H1 (cell line): Measurements from ENCODE around the gene PGLYRP2. TPM values are rescaled to one million over a fixed set of nuclear protein-coding genes. Genes with fewer than 3 reads are reported as not detected.

Source experiments
- CTCF ChIA-PET: fragments of 300-600 bp; sonication (Branson Sonifier 250); formaldehyde crosslinking; loops from one replicate; lab custom pipeline; 2021; ENCODE audit not compliant: partially characterized antibody; lab: Charles Lee
- POLR2A ChIA-PET: fragments of 300-600 bp; sonication (Branson Sonifier 250); formaldehyde crosslinking; loops from one replicate; lab custom pipeline; 2021; ENCODE audit warnings: inconsistent platforms; ENCODE audit not compliant: partially characterized antibody; lab: Charles Lee
- DNase-seq, 2 experiments: peaks; one replicate each; pipeline versions ENCODE4 v3.0.0 to v3.0.0-alpha.2; 2010 to 2022; ENCODE audit warnings: low spot score in 2 of 2, low read depth in 1 of 2, mixed read lengths in 1 of 2
- FAIRE-seq: peaks from 2 replicates; lab custom pipeline; 2011; peaks lifted over from hg19 to GRCh38; lab: Jason Lieb, UNC
- H2AFZ ChIP-seq: 2 replicates; pipeline ENCODE4 v1.8.1; 2012; ENCODE audit warnings: low read length, inconsistent platforms
- H2AK5ac ChIP-seq: 2 replicates; pipeline ENCODE4 v1.6.1; 2013; ENCODE audit warnings: low read depth, low read length
- H2BK120ac ChIP-seq: replicated peaks from 2 replicates; pipeline ENCODE3; 2013; ENCODE audit warnings: low read depth, low read length, inconsistent platforms
- H2BK12ac ChIP-seq: 2 replicates; pipeline ENCODE4 v1.6.1; 2013; ENCODE audit warnings: low read depth, low read length
- H2BK15ac ChIP-seq: 2 replicates; pipeline ENCODE4 v1.6.1; 2013; ENCODE audit warnings: low read length
- H2BK20ac ChIP-seq: 2 replicates; pipeline ENCODE4 v1.6.1; 2013; ENCODE audit warnings: low read length
- H2BK5ac ChIP-seq: 2 replicates; pipeline ENCODE4 v1.6.1; 2013; ENCODE audit warnings: low read depth, low read length
- H3K14ac ChIP-seq: 2 replicates; pipeline ENCODE4 v1.6.1; 2013; ENCODE audit warnings: inconsistent platforms; ENCODE audit not compliant: insufficient read length
- H3K18ac ChIP-seq: 2 replicates; pipeline ENCODE4 v1.6.1; 2013; ENCODE audit warnings: low read length; ENCODE audit errors: extremely low read depth
- H3K23ac ChIP-seq: 2 replicates; pipeline ENCODE4 v1.6.1; 2013; ENCODE audit warnings: inconsistent platforms; ENCODE audit not compliant: insufficient read length
- H3K23me2 ChIP-seq: 2 replicates; pipeline ENCODE4 v1.6.1; 2013; ENCODE audit warnings: low read depth, low read length
- H3K27ac ChIP-seq: 2 replicates; pipeline ENCODE4 v1.6.1; 2011; ENCODE audit warnings: low read depth, low read length, inconsistent platforms
- H3K27me3 ChIP-seq, 4 experiments: replicated peaks in 1 of 4; 1 replicate in 1 of 4; 2 replicates in 3 of 4; pipeline versions ENCODE4 v1.6.1 to v1.8.1; 2011 to 2013; ENCODE audit warnings: low read length in 3 of 4, mild to moderate bottlenecking in 3 of 4, inconsistent platforms in 2 of 4, mixed read lengths in 2 of 4, moderate library complexity in 1 of 4; ENCODE audit not compliant: control insufficient read depth in 3 of 4, insufficient read depth in 3 of 4; ENCODE audit errors: extremely low read depth in 1 of 4
- H3K36me3 ChIP-seq, 4 experiments: 2 replicates each; pipeline versions ENCODE4 v1.6.1 to v1.8.1; 2011 to 2013; ENCODE audit warnings: mild to moderate bottlenecking in 4 of 4, low read length in 3 of 4, moderate library complexity in 2 of 4, control low read depth in 1 of 4, inconsistent platforms in 1 of 4; ENCODE audit not compliant: insufficient read depth in 4 of 4, control insufficient read depth in 2 of 4
- H3K4ac ChIP-seq: replicated peaks from 2 replicates; pipeline ENCODE3; 2013; ENCODE audit warnings: low read length, low read depth, mixed read lengths, inconsistent platforms; ENCODE audit not compliant: insufficient read length
- H3K4me1 ChIP-seq, 4 experiments: replicated peaks in 1 of 4; 1 replicate in 1 of 4; 2 replicates in 3 of 4; pipeline versions ENCODE4 v1.6.1 to v1.8.1; 2011 to 2013; ENCODE audit warnings: low read length in 3 of 4, inconsistent platforms in 2 of 4, mixed read lengths in 1 of 4; ENCODE audit not compliant: insufficient read depth in 4 of 4, control insufficient read depth in 3 of 4
- H3K4me2 ChIP-seq, 2 experiments: 2 replicates each; pipeline versions ENCODE4 v1.6.1 to v1.8.1; 2011 to 2013; ENCODE audit warnings: low read depth in 2 of 2, low read length in 2 of 2, control low read depth in 1 of 2, inconsistent platforms in 1 of 2, mild to moderate bottlenecking in 1 of 2; ENCODE audit not compliant: insufficient read depth in 1 of 2
- H3K4me3 ChIP-seq, 4 experiments: fragments of 200-600, 300-600 bp in 1 of 4; sonication (generic), shearing (Covaris generic), sonication (Bioruptor Twin) in 1 of 4; 2 replicates each; pipeline versions ENCODE4 v1.5.1 to v1.8.1; 2011 to 2016; ENCODE audit warnings: low read length in 4 of 4, low read depth in 3 of 4, control low read depth in 2 of 4, inconsistent platforms in 2 of 4, mild to moderate bottlenecking in 2 of 4, mixed read lengths in 1 of 4, moderate library complexity in 1 of 4; ENCODE audit not compliant: insufficient read depth in 2 of 4; ENCODE audit errors: extremely low read depth in 1 of 4
- H3K56ac ChIP-seq: replicated peaks from 2 replicates; pipeline ENCODE3; 2013; ENCODE audit warnings: low read depth, mild to moderate bottlenecking, mixed read lengths, low read length, inconsistent platforms; ENCODE audit not compliant: insufficient read length
- H3K79me1 ChIP-seq: 2 replicates; pipeline ENCODE4 v1.6.1; 2013; ENCODE audit warnings: low read depth, low read length, control low read depth
- H3K79me2 ChIP-seq, 2 experiments: 2 replicates each; pipeline versions ENCODE4 v1.6.1 to v1.8.1; 2012 to 2013; ENCODE audit warnings: low read length in 2 of 2, mild to moderate bottlenecking in 2 of 2, inconsistent platforms in 1 of 2; ENCODE audit not compliant: insufficient read depth in 2 of 2, control insufficient read depth in 1 of 2
- H3K9ac ChIP-seq, 4 experiments: replicated peaks in 1 of 4; 1 replicate in 1 of 4; 2 replicates in 3 of 4; pipeline versions ENCODE4 v1.6.1 to v1.8.1; 2011 to 2013; ENCODE audit warnings: low read depth in 3 of 4, low read length in 3 of 4, control low read depth in 2 of 4, mild to moderate bottlenecking in 2 of 4, moderate library complexity in 2 of 4, inconsistent platforms in 1 of 4; ENCODE audit errors: extremely low read depth in 1 of 4
- H3K9me3 ChIP-seq, 2 experiments: 2 replicates each; pipeline versions ENCODE4 v1.6.1 to v1.8.1; 2012 to 2013; ENCODE audit warnings: mild to moderate bottlenecking in 2 of 2, moderate library complexity in 2 of 2, control low read depth in 1 of 2, inconsistent platforms in 1 of 2, low read depth in 1 of 2, low read length in 1 of 2, mixed read lengths in 1 of 2; ENCODE audit not compliant: insufficient read depth in 2 of 2
- H4K20me1 ChIP-seq, 2 experiments: replicated peaks in 1 of 2; 2 replicates each; pipeline versions ENCODE3 to v1.8.1; 2011 to 2013; ENCODE audit warnings: inconsistent platforms in 2 of 2, low read length in 2 of 2, mild to moderate bottlenecking in 1 of 2; ENCODE audit not compliant: insufficient read depth in 2 of 2, control insufficient read depth in 1 of 2
- H4K5ac ChIP-seq: 2 replicates; pipeline ENCODE4 v1.6.1; 2013; ENCODE audit warnings: low read length, low read depth, mixed read lengths, inconsistent platforms; ENCODE audit not compliant: insufficient read length
- H4K8ac ChIP-seq: 2 replicates; pipeline ENCODE4 v1.8.0; 2013; ENCODE audit warnings: mild to moderate bottlenecking, moderate library complexity, low read length, inconsistent platforms; ENCODE audit not compliant: insufficient read depth; ENCODE audit errors: extremely low read depth
- H4K91ac ChIP-seq: replicated peaks from 2 replicates; pipeline ENCODE3; 2013; ENCODE audit warnings: low read length, mixed read lengths, inconsistent platforms; ENCODE audit not compliant: insufficient read length
- WGBS, 2 experiments: shearing (Covaris generic) in 1 of 2; methylation state at CpG; one replicate each; pipeline versions ENCODE4 v1.1.6 to v1.1.7; 2013 to 2015; ENCODE audit warnings: low lambda C conversion rate in 2 of 2, mixed read lengths in 2 of 2, inconsistent platforms in 1 of 2, low coverage in 1 of 2, missing lambda C conversion rate in 1 of 2; ENCODE audit not compliant: insufficient replicate concordance in 2 of 2, insufficient coverage in 1 of 2, insufficient read length in 1 of 2; ENCODE audit errors: extremely low coverage in 1 of 2, missing lambda C conversion rate in 1 of 2; 5-methylcytosine and 5-hydroxymethylcytosine counted together
- polyA plus RNA-seq, 7 experiments: library from polyadenylated mRNA; depleted of rRNA in 3 of 7; stranded (reverse) in 5 of 7; unstranded in 2 of 7; fragments of >200 nt in 5 of 7; fragments of 200-250 nt in 2 of 7; gene quantifications; 1 replicate in 5 of 7; 2 replicates in 1 of 7; 4 replicates in 1 of 7; pipeline versions ENCODE4 v1.2.1 to v1.2.3, GENCODE V29; 2011 to 2013; ENCODE audit warnings: missing spikeins in 2 of 7, mixed read lengths in 2 of 7
- total RNA-seq: library from RNA; stranded (reverse); fragmentation: NEBNext Ultra II Directional; extraction: Animal tissue kit (Norgen Biotek cat#: 25700); gene quantifications from 2 replicates; pipeline ENCODE4 v1.2.1, GENCODE V29; 2021

The PGLYRP2 gene
- total and polyA plus RNA-seq, 2 of the 8 experiments (the other 6 are each of a cell fraction or from before 2014, with no cell fraction given), result not detected

DNA sequence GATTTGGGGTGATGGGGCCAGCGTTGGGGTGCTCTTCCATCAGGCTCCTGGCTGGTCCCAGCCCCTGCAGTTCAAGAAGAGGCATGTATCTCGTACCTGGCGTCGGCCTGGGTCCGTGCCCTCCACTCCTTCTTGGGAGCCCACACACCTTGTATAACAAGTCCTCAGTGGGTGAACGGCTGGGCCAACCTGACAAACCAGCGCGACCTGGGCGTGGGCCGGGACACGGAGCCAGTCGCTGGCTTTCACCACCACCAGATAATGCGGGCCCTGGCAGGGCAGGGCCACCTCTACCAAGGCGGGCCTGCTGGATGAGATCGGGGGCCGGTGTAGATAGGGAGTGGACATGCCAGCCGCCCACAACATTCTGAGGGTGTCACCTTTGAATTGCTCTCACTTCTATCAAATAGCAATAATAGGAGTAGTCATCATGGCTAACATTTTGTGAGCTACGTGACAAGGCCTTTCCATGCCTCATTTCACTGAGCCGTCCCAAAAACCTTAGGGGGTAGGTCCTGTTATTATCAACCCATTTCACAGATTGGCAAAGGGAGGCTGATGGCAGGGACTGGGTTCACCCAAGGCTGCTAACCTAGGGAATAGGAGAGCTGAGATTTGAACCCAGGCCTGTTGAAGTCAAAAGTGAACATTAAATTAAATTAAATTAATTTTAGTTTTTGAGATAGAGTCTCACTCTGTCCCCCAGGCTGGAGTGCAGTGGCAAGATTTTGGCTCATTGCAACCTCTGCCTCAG is 32.5 kb upstream of the PGLYRP2 start:
- no peaks in the 10 kb centered on the region for H4K20me1 ChIP-seq
- no peaks in the 10 kb centered on the region for H3K23me2 ChIP-seq
- H3K36me3 ChIP-seq, result no peaks in the 10 kb centered on the region
- H3K4me3 ChIP-seq, result no peak overlapping the region
- H3K56ac ChIP-seq, result no peak overlapping the region
- H3K18ac ChIP-seq, result no peak overlapping the region
- H3K14ac ChIP-seq, result no peak overlapping the region
- H2BK12ac ChIP-seq, result no peak overlapping the region
- H2AFZ ChIP-seq, result no peak overlapping the region
- H2BK15ac ChIP-seq, result no peak overlapping the region
- FAIRE-seq (no peak), DNase-seq (no peak)
- WGBS, 2 experiments, result 81% methylated on average over 19 of the region's 19 CpGs; no CpG with 5 or more reads in 1 of the 2 experiments
- peaks cover 45 to 69% of the 10 kb centered on the region in 2 experiments for H3K9me3 ChIP-seq
- H3K27ac ChIP-seq, result no peak overlapping the region
- no peak overlapping the region for H2BK120ac ChIP-seq
- no peaks in the 10 kb centered on the region for H3K27me3 ChIP-seq
- H2BK5ac ChIP-seq, result no peak overlapping the region
- no peak overlapping the region for H4K91ac ChIP-seq
- no peak overlapping the region for H3K4me2 ChIP-seq
- H4K5ac ChIP-seq, result no peak overlapping the region
- no peak overlapping the region for H2AK5ac ChIP-seq
- no peaks in the 10 kb centered on the region for H3K79me2 ChIP-seq
- H3K9ac ChIP-seq, result no peak overlapping the region
- H3K4me1 ChIP-seq, result no peaks in the 10 kb centered on the region; a peak in 1 of 7 replicates
- CTCF ChIA-PET, result interaction anchor here (0.6 kb wide), 1 partner anchor 969 kb away, joined by 3 read pairs; no protein-coding TSS in a partner anchor
- no peak overlapping the region for H3K4ac ChIP-seq
- H4K8ac ChIP-seq, result no peak overlapping the region
- POLR2A ChIA-PET, result no interaction called here
- no peak overlapping the region for H3K23ac ChIP-seq
- H2BK20ac ChIP-seq, result no peak overlapping the region
- H3K79me1 ChIP-seq, result no peaks in the 10 kb centered on the region
